Osteocyte (in vitro differentiated cells): ENCODE results near the gene C1RL. TPM values are rescaled to one million over a fixed set of nuclear protein-coding genes. Genes with fewer than 3 reads are reported as not detected.

ENCODE experiments used
- DNase-seq: peaks from one replicate; pipeline ENCODE4 v3.0.0; 2021; ENCODE audit warnings: mixed read lengths; ENCODE audit not compliant: unreplicated experiment; ENCODE audit errors: extremely low spot score
- H3K27ac Mint-ChIP-seq: one replicate; pipeline ENCODE4 v1.8.0; 2021; ENCODE audit warnings: mild to moderate bottlenecking, mixed read lengths; ENCODE audit not compliant: unreplicated experiment
- H3K27me3 Mint-ChIP-seq: one replicate; pipeline ENCODE4 v1.8.0; 2021; ENCODE audit warnings: mixed read lengths; ENCODE audit not compliant: unreplicated experiment
- H3K36me3 Mint-ChIP-seq: one replicate; pipeline ENCODE4 v1.8.0; 2021; ENCODE audit warnings: mixed read lengths; ENCODE audit not compliant: unreplicated experiment
- H3K4me1 Mint-ChIP-seq: one replicate; pipeline ENCODE4 v1.8.0; 2021; ENCODE audit warnings: mixed read lengths; ENCODE audit not compliant: unreplicated experiment
- H3K4me3 Mint-ChIP-seq: one replicate; pipeline ENCODE4 v1.8.0; 2021; ENCODE audit warnings: mild to moderate bottlenecking, moderate library complexity, mixed read lengths; ENCODE audit not compliant: unreplicated experiment
- H3K9me3 Mint-ChIP-seq: one replicate; pipeline ENCODE4 v1.8.0; 2021; ENCODE audit warnings: mixed read lengths; ENCODE audit not compliant: unreplicated experiment
- CTCF ChIP-seq: fragments of 200-600 bp; sonication (generic); IDR thresholded peaks from 2 replicates; pipeline ENCODE4 v1.5.0; 2021; ENCODE audit warnings: antibody characterized with exemption, mild to moderate bottlenecking, moderate library complexity
- total RNA-seq: library from RNA; stranded (reverse); gene quantifications from 2 replicates; pipeline ENCODE4 v1.2.1, GENCODE V29; 2021

The C1RL gene
- total RNA-seq, 1 donor from 2014 or later = 22.3 TPM

- H3K4me1 Mint-ChIP-seq = no peaks in the 10 kb centered on the region
- no peak for TF ChIP-seq CTCF
- H3K9me3 Mint-ChIP-seq = no peaks in the 10 kb centered on the region
- no peak for DNase-seq
- no peak overlapping the region for H3K4me3 Mint-ChIP-seq
- H3K27ac Mint-ChIP-seq = no peak overlapping the region
- H3K36me3 Mint-ChIP-seq = peaks cover 2% of the 10 kb centered on the region
- H3K27me3 Mint-ChIP-seq = peaks cover 16% of the 10 kb centered on the region
Observed at GRCh38 chr12:7100239-7100638, 8.8 kb downstream of the C1RL start.

- Mint-ChIP-seq H3K9me3 (no peaks in the 10 kb centered on the region), H3K4me1 (no peaks in the 10 kb centered on the region), H3K36me3 (peaks cover 2% of the 10 kb centered on the region), H3K27me3 (peaks cover 16% of the 10 kb centered on the region), H3K4me3 (no peak overlapping the region), H3K27ac (no peak overlapping the region)
- no peak for TF ChIP-seq CTCF
- no peak for DNase-seq
Observed at GRCh38 chr12:7099290-7099996, 9.6 kb downstream of the C1RL start.

GRCh38 chr12:7096979-7097378, 12.0 kb downstream of the C1RL start:
- TF ChIP-seq CTCF = no peak
- H3K4me1 Mint-ChIP-seq = peaks cover 4% of the 10 kb centered on the region
- no peak overlapping the region for H3K4me3 Mint-ChIP-seq
- H3K9me3 Mint-ChIP-seq = no peaks in the 10 kb centered on the region
- H3K27me3 Mint-ChIP-seq = peaks cover under 1% of the 10 kb centered on the region
- DNase-seq = no peak
- no peaks in the 10 kb centered on the region for H3K36me3 Mint-ChIP-seq
- H3K27ac Mint-ChIP-seq = no peak overlapping the region

GRCh38 chr12:7096006-7096932, 12.7 kb downstream of the C1RL start:
- Mint-ChIP-seq H3K4me3 (no peak overlapping the region), H3K27me3 (no peaks in the 10 kb centered on the region)

More at GRCh38 chr12:7096006-7096932, 12.7 kb downstream of the C1RL start:
- DNase-seq = no peak
- peaks cover 10% of the 10 kb centered on the region for H3K4me1 Mint-ChIP-seq
- TF ChIP-seq CTCF = no peak
- no peaks in the 10 kb centered on the region for H3K36me3 Mint-ChIP-seq
- no peaks in the 10 kb centered on the region for H3K9me3 Mint-ChIP-seq
- H3K27ac Mint-ChIP-seq = no peak overlapping the region
